Activated T-cell treated with anti-CD3 and anti-CD28 coated beads for 4 hours (primary cell): ENCODE results near the gene SULT2B1.

Experiments used
- DNase-seq: peaks from one replicate; pipeline ENCODE4 v3.0.0-alpha.2; 2020

Gene SULT2B1

GRCh38 chr19:48637449-48637947, 85.5 kb downstream of the SULT2B1 start:
- DNase-seq = peak; percentile 99

GRCh38 chr19:48637948-48638830, 86.2 kb downstream of the SULT2B1 start:
- DNase-seq = peak; percentile 69

GRCh38 chr19:48638831-48639381, 86.9 kb downstream of the SULT2B1 start:
- DNase-seq = no peak

- no peak for DNase-seq
These were observed 87.8 kb downstream of the SULT2B1 start for GRCh38 chr19:48639483-48640375.

GRCh38 chr19:48641850-48642249, 89.9 kb downstream of the SULT2B1 start:
- no peak for DNase-seq

GRCh38 chr19:48642862-48643261, 90.9 kb downstream of the SULT2B1 start:
- DNase-seq = no peak

GRCh38 chr19:48644355-48644754, 92.4 kb downstream of the SULT2B1 start:
- DNase-seq = no peak

GRCh38 chr19:48644839-48645619, 93.1 kb downstream of the SULT2B1 start:
- DNase-seq = peak; percentile 62

GRCh38 chr19:48645620-48646000, 93.6 kb downstream of the SULT2B1 start:
- no peak for DNase-seq

GRCh38 chr19:48646001-48646721, 94.2 kb downstream of the SULT2B1 start, which contains the start of gene CA11:
Gene CA11, minus strand, starts transcription at chr19:48646187. Its CDS starts 555 bp downstream, at chr19:48645632.
- peak; percentile 87 for DNase-seq

GRCh38 chr19:48646722-48647216, 94.8 kb downstream of the SULT2B1 start:
- no peak for DNase-seq

GRCh38 chr19:48648134-48648533, 96.2 kb downstream of the SULT2B1 start:
- DNase-seq = no peak
